Measurements from ENCODE around the gene SYNDIG1. TPM values are rescaled to one million over a fixed set of nuclear protein-coding genes. Genes with fewer than 3 reads are reported as not detected.

The SYNDIG1 gene
- total and polyA plus RNA-seq, 2 of the 4 experiments (the other 2 are of a cell fraction), result not detected

DNA sequence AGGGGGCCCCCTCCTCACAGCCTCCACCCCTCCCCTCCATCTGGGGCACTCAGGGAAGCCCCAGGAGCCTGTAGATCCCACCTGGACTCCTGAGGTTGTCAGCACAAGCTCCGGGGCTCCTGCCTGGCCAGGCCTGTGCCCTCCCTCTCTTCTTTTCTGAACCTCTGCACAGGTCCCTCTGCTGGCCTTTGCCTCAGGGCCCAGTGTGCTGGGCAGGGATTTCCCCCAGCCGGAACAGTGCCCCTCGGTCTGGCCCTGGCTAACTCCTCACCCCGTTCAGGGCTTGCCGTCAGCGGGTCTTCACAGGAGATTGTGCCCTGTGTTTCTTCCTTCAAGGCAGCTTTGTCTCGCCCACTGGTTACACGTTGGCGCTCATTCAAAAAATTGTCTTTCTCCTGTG, 64.9 kb downstream of the SYNDIG1 start:
- no peak for ATAC-seq (ENCODE audit: low read depth)
- dilution Hi-C loops (cut with HindIII; ENCODE audit: low sequenced_read_pairs, unreplicated experiment), result no loop called here
- Histone ChIP-seq H3K14ac (replicated peaks; ENCODE audit: low read depth, low read length) (no peak overlapping the region), H2BK15ac (ENCODE audit: low read depth, low read length) (no peak overlapping the region), H4K8ac (ENCODE audit: low read depth in 2 of 2, low read length in 2 of 2) (no peak overlapping the region), H3K4me1 (ENCODE audit: control insufficient read depth, insufficient read depth, low read length) (no peaks in the 10 kb centered on the region), H4K5ac (ENCODE audit: low read depth, low read length) (no peak overlapping the region), H2AK9ac (replicated peaks; ENCODE audit: low read depth, low read length, poor library complexity) (no peak overlapping the region), H3K9me1 (ENCODE audit: insufficient read depth, low read length) (no peaks in the 10 kb centered on the region), H3K79me1 (ENCODE audit: low read depth in 1 of 2, low read length in 2 of 2) (no peaks in the 10 kb centered on the region), H3K9me3 (ENCODE audit: control insufficient read depth, insufficient read depth, low read length) (no peaks in the 10 kb centered on the region), H3K4me2 (ENCODE audit: low read depth, low read length) (no peak overlapping the region), H3K27me3 (ENCODE audit: control insufficient read depth, insufficient read depth, low read length) (no peaks in the 10 kb centered on the region; the same call in 1 of the 2 replicates), H3K4me3 (ENCODE audit: insufficient read depth, low read depth, low read length) (no peak overlapping the region), H3K36me3 (ENCODE audit: control insufficient read depth, insufficient read depth, low read length) (no peaks in the 10 kb centered on the region), H4K91ac (ENCODE audit: insufficient read depth, low read depth, low read length) (no peak overlapping the region), H2BK120ac (ENCODE audit: low read depth, low read length) (no peak overlapping the region), H3K23ac (ENCODE audit: low read depth, low read length) (no peak overlapping the region), H3K18ac (ENCODE audit: low read depth, low read length) (no peak overlapping the region), H3K27ac (ENCODE audit: insufficient read depth, low read length) (no peak overlapping the region), H4K20me1 (ENCODE audit: insufficient read depth, low read length) (no peaks in the 10 kb centered on the region), H2AFZ (replicated peaks; ENCODE audit: low read length, poor library complexity) (no peak overlapping the region), H3K9ac (ENCODE audit: low read depth, low read length) (no peak overlapping the region), H3K56ac (ENCODE audit: extremely low read depth, insufficient read depth, low read length) (no peak overlapping the region), H2BK20ac (ENCODE audit: low read depth, low read length) (no peak overlapping the region), H2AK5ac (ENCODE audit: low read depth, low read length) (no peak overlapping the region), H3K4ac (ENCODE audit: low read depth, low read length) (no peak overlapping the region), H2BK5ac (ENCODE audit: low read depth, low read length, poor library complexity, severe bottlenecking) (no peak overlapping the region)
- TF ChIP-seq MAZ (IDR thresholded peaks at IDR 0.05; ENCODE audit: borderline replicate concordance, low read depth, low read length), result no peak
- no peak for TF ChIP-seq CHD1 (IDR thresholded peaks at IDR 0.05; ENCODE audit: low read depth, low read length)
- TF ChIP-seq USF2 (IDR thresholded peaks at IDR 0.05; ENCODE audit: low read depth, low read length), result no peak
- no peak for TF ChIP-seq NFE2L2 (IDR thresholded peaks at IDR 0.05; ENCODE audit: low read depth, low read length)
- no peak for TF ChIP-seq MXI1 (IDR thresholded peaks at IDR 0.05; ENCODE audit: borderline replicate concordance, low read depth, low read length)
- TF ChIP-seq, protein P1, sequence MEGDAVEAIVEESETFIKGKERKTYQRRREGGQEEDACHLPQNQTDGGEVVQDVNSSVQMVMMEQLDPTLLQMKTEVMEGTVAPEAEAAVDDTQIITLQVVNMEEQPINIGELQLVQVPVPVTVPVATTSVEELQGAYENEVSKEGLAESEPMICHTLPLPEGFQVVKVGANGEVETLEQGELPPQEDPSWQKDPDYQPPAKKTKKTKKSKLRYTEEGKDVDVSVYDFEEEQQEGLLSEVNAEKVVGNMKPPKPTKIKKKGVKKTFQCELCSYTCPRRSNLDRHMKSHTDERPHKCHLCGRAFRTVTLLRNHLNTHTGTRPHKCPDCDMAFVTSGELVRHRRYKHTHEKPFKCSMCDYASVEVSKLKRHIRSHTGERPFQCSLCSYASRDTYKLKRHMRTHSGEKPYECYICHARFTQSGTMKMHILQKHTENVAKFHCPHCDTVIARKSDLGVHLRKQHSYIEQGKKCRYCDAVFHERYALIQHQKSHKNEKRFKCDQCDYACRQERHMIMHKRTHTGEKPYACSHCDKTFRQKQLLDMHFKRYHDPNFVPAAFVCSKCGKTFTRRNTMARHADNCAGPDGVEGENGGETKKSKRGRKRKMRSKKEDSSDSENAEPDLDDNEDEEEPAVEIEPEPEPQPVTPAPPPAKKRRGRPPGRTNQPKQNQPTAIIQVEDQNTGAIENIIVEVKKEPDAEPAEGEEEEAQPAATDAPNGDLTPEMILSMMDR (conservative IDR thresholded peaks at IDR 0.05; ENCODE audit: low read depth, low read length), result no peak
- no peak for TF ChIP-seq MAFK (IDR thresholded peaks at IDR 0.05; ENCODE audit: low read depth, low read length)
- TF ChIP-seq BHLHE40 (IDR thresholded peaks at IDR 0.05; ENCODE audit: low read depth, low read length), result no peak
- TF ChIP-seq RCOR1 (IDR thresholded peaks at IDR 0.05; ENCODE audit: insufficient replicate concordance, low read length), result no peak
- no peak for TF ChIP-seq RAD21 (IDR thresholded peaks at IDR 0.05; ENCODE audit: low read length)
- TF ChIP-seq SMC3 (IDR thresholded peaks at IDR 0.05; ENCODE audit: low read depth, low read length), result no peak
- TF ChIP-seq FOS (IDR thresholded peaks at IDR 0.05; ENCODE audit: low read depth, low read length), result no peak
- no peak for TF ChIP-seq RFX5 (IDR thresholded peaks at IDR 0.05; ENCODE audit: low read depth, low read length)
- TF ChIP-seq ELK1 (IDR thresholded peaks at IDR 0.05; ENCODE audit: borderline replicate concordance, low read depth, low read length), result no peak
- in situ Hi-C loops (cut with MboI; ENCODE audit: low sequenced_read_pairs), result no loop called here
- ChIA-PET CTCF (no interaction called here), POLR2A (ENCODE audit: unreplicated experiment) (no interaction called here)
- WGBS, 2 experiments (ENCODE audit: extremely low coverage in 2 of 2, insufficient read length in 1 of 2), result 76% methylated on average over 4 of the region's 9 CpGs; no CpG with 5 or more reads in 1 of the 2 experiments
- intact Hi-C loops (cut with micrococcal nuclease), result no loop called here
- no TSS peak for BruUV-seq (replicated peaks)
- DNase-seq, result no peak

Data from IMR-90 (cell line).